ENCODE measurements around the gene LDHA.

The LDHA gene

GRCh38 chr11:18394275-18394927, at the start of gene LDHA:
Gene LDHA, plus strand, starts transcription at chr11:18394563. Its CDS starts 2,280 bp downstream, at chr11:18396843.
- peak; percentile 97 to 99 for DNase-seq (ENCODE audit: low read depth in 2 of 2)

GRCh38 chr11:18347471-18348125, 46.8 kb upstream of the LDHA start:
- no peak for DNase-seq (ENCODE audit: low read depth in 2 of 2)

- DNase-seq (ENCODE audit: low read depth in 2 of 2), result no peak
Measured at GRCh38 chr11:18352581-18352980, 41.8 kb upstream of the LDHA start.

GRCh38 chr11:18358646-18359045, 35.7 kb upstream of the LDHA start:
- DNase-seq (ENCODE audit: low read depth in 2 of 2), result no peak

GRCh38 chr11:18361154-18361553, 33.2 kb upstream of the LDHA start:
- DNase-seq (ENCODE audit: low read depth in 2 of 2), result no peak

GRCh38 chr11:18364495-18365073, 29.8 kb upstream of the LDHA start:
- DNase-seq (ENCODE audit: low read depth in 2 of 2), result no peak

- no peak for DNase-seq (ENCODE audit: low read depth in 2 of 2)
Measured at GRCh38 chr11:18365741-18366140, 28.6 kb upstream of the LDHA start.

- no peak for DNase-seq (ENCODE audit: low read depth in 2 of 2)
Measured at GRCh38 chr11:18366286-18366685, 28.1 kb upstream of the LDHA start.

- no peak for DNase-seq (ENCODE audit: low read depth in 2 of 2)
Measured at GRCh38 chr11:18367431-18367830, 26.9 kb upstream of the LDHA start.

- no peak for DNase-seq (ENCODE audit: low read depth in 2 of 2)
Measured at GRCh38 chr11:18368221-18368620, 26.1 kb upstream of the LDHA start.

- no peak for DNase-seq (ENCODE audit: low read depth in 2 of 2)
Measured at GRCh38 chr11:18369398-18369797, 25.0 kb upstream of the LDHA start.

GRCh38 chr11:18371279-18371678, 23.1 kb upstream of the LDHA start:
- DNase-seq (ENCODE audit: low read depth in 2 of 2), result no peak

- DNase-seq (ENCODE audit: low read depth in 2 of 2), result no peak
Measured at GRCh38 chr11:18372201-18372600, 22.2 kb upstream of the LDHA start.

- DNase-seq (ENCODE audit: low read depth in 2 of 2), result no peak
Measured at GRCh38 chr11:18374956-18375355, 19.4 kb upstream of the LDHA start.

- no peak for DNase-seq (ENCODE audit: low read depth in 2 of 2)
Measured at GRCh38 chr11:18375941-18376340, 18.4 kb upstream of the LDHA start.

- DNase-seq (ENCODE audit: low read depth in 2 of 2), result no peak
Measured at GRCh38 chr11:18379201-18379600, 15.2 kb upstream of the LDHA start.

- DNase-seq (ENCODE audit: low read depth in 2 of 2), result peak in 1 of 2 donors; percentile 30
Measured at GRCh38 chr11:18383388-18384156, 10.8 kb upstream of the LDHA start.

- DNase-seq (ENCODE audit: low read depth in 2 of 2), result no peak
Measured at GRCh38 chr11:18384157-18384641, 10.2 kb upstream of the LDHA start.

GRCh38 chr11:18390088-18390487, 4.3 kb upstream of the LDHA start:
- no peak for DNase-seq (ENCODE audit: low read depth in 2 of 2)

GRCh38 chr11:18392434-18393321, 1.7 kb upstream of the LDHA start:
- no peak for DNase-seq (ENCODE audit: low read depth in 2 of 2)

- no peak for DNase-seq (ENCODE audit: low read depth in 2 of 2)
Measured at GRCh38 chr11:18393581-18394274, 635 bp upstream of the LDHA start.

Measured in stimulated activated CD4-positive, alpha-beta T cell treated with anti-CD3 and anti-CD28 coated beads, Interleukin-1b, Interleukin-23, amount 100 ng/mL, for 1 hour (primary cell).